ENCODE results near the gene C1QTNF4.
A peak's percentile ranks its signal among the peaks of the same experiment; 100 is the strongest.
"Not testable (repeated sequence)": the region's sequence is repeated elsewhere in the genome, so short reads cannot be mapped to it uniquely, and the experiment has no call there.

Gene C1QTNF4

GRCh38 chr11:47565340-47566148 lies 28.7 kb downstream of the C1QTNF4 start, which contains the start of gene PTPMT1:
Gene PTPMT1 (plus strand): TSS chr11:47565599. CDS start chr11:47565623, 24 bp downstream.
- DNase-seq: peak; percentile 70 to 74

- DNase-seq: no peak
Observed at GRCh38 chr11:47564933-47565339, 29.3 kb downstream of the C1QTNF4 start.

- not testable (repeated sequence) for DNase-seq
Observed at GRCh38 chr11:47564366-47564765, 29.8 kb downstream of the C1QTNF4 start.

GRCh38 chr11:47562393-47562792 lies 31.8 kb downstream of the C1QTNF4 start:
- DNase-seq: not testable (repeated sequence)

- no peak for DNase-seq
Observed at GRCh38 chr11:47560426-47560825, 33.8 kb downstream of the C1QTNF4 start.

GRCh38 chr11:47558695-47559094 lies 35.5 kb downstream of the C1QTNF4 start:
- DNase-seq: no peak

GRCh38 chr11:47557004-47557403 lies 37.2 kb downstream of the C1QTNF4 start:
- not testable (repeated sequence) for DNase-seq

GRCh38 chr11:47553406-47553743 lies 40.8 kb downstream of the C1QTNF4 start:
- DNase-seq: peak in 1 of 2 experiments; percentile 82

GRCh38 chr11:47552566-47553405 lies 41.4 kb downstream of the C1QTNF4 start, which contains the start of gene CELF1:
Gene CELF1 (minus strand): TSS chr11:47553132. CDS start chr11:47499523, 53,609 bp downstream.
- DNase-seq: peak; percentile 96

- peak in 1 of 2 experiments; percentile 37 for DNase-seq
Observed at GRCh38 chr11:47552056-47552565, 42.1 kb downstream of the C1QTNF4 start.

- DNase-seq: peak in 1 of 2 experiments; percentile 20
Observed at GRCh38 chr11:47551086-47551485, 43.1 kb downstream of the C1QTNF4 start.

GRCh38 chr11:47550288-47551047 lies 43.7 kb downstream of the C1QTNF4 start:
- DNase-seq: no peak

- DNase-seq: not testable (repeated sequence)
Observed at GRCh38 chr11:47546274-47546673, 47.9 kb downstream of the C1QTNF4 start.

GRCh38 chr11:47545298-47545697 lies 48.9 kb downstream of the C1QTNF4 start:
- no peak for DNase-seq

GRCh38 chr11:47541070-47541469 lies 53.1 kb downstream of the C1QTNF4 start:
- no peak for DNase-seq

GRCh38 chr11:47539681-47540039 lies 54.6 kb downstream of the C1QTNF4 start:
- no peak for DNase-seq

All from NCI-H2081 (cell line).